PC-9 (cell line): Measurements from ENCODE around the gene FKBP6.

Experiments
- EZH2 ChIP-seq: fragments of 200-600 bp; sonication (generic); IDR thresholded peaks from 2 replicates; pipeline ENCODE4 v1.8.0; 2017; ENCODE audit warnings: antibody characterized with exemption, low read depth
- TF ChIP-seq, protein P1 (sequence below): fragments of 200-600 bp; sonication (generic); conservative IDR thresholded peaks from 2 replicates; pipeline ENCODE4 v1.6.1; 2017; ENCODE audit warnings: mixed run types, antibody characterized with exemption, mild to moderate bottlenecking, moderate library complexity

DNA sequence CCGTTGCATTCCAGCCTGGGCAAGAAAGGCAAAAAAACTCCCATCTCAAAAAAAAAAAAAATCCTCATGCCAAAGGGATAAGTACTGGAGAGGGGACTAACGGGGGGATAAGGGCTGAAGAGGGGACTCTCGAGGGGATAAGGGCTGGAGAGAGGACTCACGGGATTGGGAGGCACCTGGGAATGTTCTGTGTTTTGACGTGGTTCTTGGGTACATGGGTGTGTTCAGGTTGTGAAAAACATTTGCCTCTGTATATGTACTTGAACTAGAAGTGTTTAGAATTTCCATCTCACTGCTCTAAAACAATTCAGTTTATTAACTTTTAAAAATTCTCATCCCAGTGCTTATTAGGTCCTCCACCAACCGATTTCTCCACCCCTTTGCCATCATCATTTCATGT, 4.5 kb downstream of the FKBP6 start:
- TF ChIP-seq, protein P1, sequence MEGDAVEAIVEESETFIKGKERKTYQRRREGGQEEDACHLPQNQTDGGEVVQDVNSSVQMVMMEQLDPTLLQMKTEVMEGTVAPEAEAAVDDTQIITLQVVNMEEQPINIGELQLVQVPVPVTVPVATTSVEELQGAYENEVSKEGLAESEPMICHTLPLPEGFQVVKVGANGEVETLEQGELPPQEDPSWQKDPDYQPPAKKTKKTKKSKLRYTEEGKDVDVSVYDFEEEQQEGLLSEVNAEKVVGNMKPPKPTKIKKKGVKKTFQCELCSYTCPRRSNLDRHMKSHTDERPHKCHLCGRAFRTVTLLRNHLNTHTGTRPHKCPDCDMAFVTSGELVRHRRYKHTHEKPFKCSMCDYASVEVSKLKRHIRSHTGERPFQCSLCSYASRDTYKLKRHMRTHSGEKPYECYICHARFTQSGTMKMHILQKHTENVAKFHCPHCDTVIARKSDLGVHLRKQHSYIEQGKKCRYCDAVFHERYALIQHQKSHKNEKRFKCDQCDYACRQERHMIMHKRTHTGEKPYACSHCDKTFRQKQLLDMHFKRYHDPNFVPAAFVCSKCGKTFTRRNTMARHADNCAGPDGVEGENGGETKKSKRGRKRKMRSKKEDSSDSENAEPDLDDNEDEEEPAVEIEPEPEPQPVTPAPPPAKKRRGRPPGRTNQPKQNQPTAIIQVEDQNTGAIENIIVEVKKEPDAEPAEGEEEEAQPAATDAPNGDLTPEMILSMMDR, result no peak
- TF ChIP-seq EZH2, result no peak
